SK-N-SH (cell line): ENCODE data around the gene MAP3K19. TPM values are rescaled to one million over a fixed set of nuclear protein-coding genes. Genes with fewer than 3 reads are reported as not detected.
"Not testable (repeated sequence)": the region's sequence is repeated elsewhere in the genome, so short reads cannot be mapped to it uniquely, and the experiment has no call there.

Experiments used
- CTCF ChIA-PET: fragments of 300-600, 350-600 bp; formaldehyde crosslinking; extraction: SDS; loops from one replicate; lab custom pipeline; 2021; lab: Yijun Ruan, JAX
- POLR2A ChIA-PET: fragments of 350-600 bp; sonication (Branson Sonifier 250); formaldehyde crosslinking; extraction: SDS; loops from one replicate; lab custom pipeline; 2020; ENCODE audit warnings: antibody characterized with exemption, inconsistent platforms; lab: Yijun Ruan, JAX
- DNase-seq: peaks from one replicate; pipeline ENCODE4 v3.0.0; 2012
- H2AFZ ChIP-seq: fragments of 200-600 bp; sonication (generic); 2 replicates; pipeline ENCODE4 v1.8.1; 2016; ENCODE audit warnings: antibody characterized with exemption, mild to moderate bottlenecking, low read depth
- H3F3A ChIP-seq: fragments of 200-600 bp; sonication (generic); replicated peaks from 2 replicates; pipeline ENCODE3; 2016; ENCODE audit warnings: antibody characterized with exemption, mild to moderate bottlenecking; ENCODE audit not compliant: insufficient read depth
- H3K27ac ChIP-seq, 2 experiments: fragments of 200-500 bp in 1 of 2; fragments of 200-600 bp in 1 of 2; sonication (Bioruptor generic) in 1 of 2; sonication (generic), shearing (Covaris generic) in 1 of 2; 2 replicates each; pipeline versions ENCODE4 v1.5.1 to v1.6.1; 2014 to 2016; ENCODE audit warnings: low read depth in 2 of 2, inconsistent platforms in 1 of 2, low read length in 1 of 2, mild to moderate bottlenecking in 1 of 2, mixed read lengths in 1 of 2
- H3K27me3 ChIP-seq: fragments of 200-600 bp; sonication (generic), shearing (Covaris generic); 2 replicates; pipeline ENCODE4 v1.6.1; 2016; ENCODE audit warnings: mixed run types; ENCODE audit not compliant: insufficient read depth
- H3K36me3 ChIP-seq, 2 experiments: fragments of 200-500 bp in 1 of 2; fragments of 200-600 bp in 1 of 2; sonication (Bioruptor generic) in 1 of 2; sonication (generic) in 1 of 2; replicated peaks in 1 of 2; 2 replicates each; pipeline versions ENCODE3 to v1.5.1; 2014 to 2016; ENCODE audit warnings: low read length in 1 of 2, mild to moderate bottlenecking in 1 of 2; ENCODE audit not compliant: insufficient read depth in 2 of 2, control insufficient read depth in 1 of 2
- H3K4me1 ChIP-seq, 2 experiments: fragments of 200-500 bp in 1 of 2; fragments of 200-600 bp in 1 of 2; sonication (Bioruptor generic) in 1 of 2; sonication (generic), shearing (Covaris generic) in 1 of 2; 2 replicates each; pipeline versions ENCODE4 v1.5.1 to v1.6.1; 2014 to 2016; ENCODE audit warnings: low read depth in 1 of 2, low read length in 1 of 2, mixed run types in 1 of 2; ENCODE audit not compliant: insufficient read depth in 2 of 2, control insufficient read depth in 1 of 2
- H3K4me2 ChIP-seq: fragments of 200-600 bp; sonication (generic), shearing (Covaris generic); 2 replicates; pipeline ENCODE4 v1.6.1; 2017; ENCODE audit warnings: mixed run types
- H3K4me3 ChIP-seq, 2 experiments: fragments of 200-500 bp in 1 of 2; fragments of 200-600 bp in 1 of 2; sonication (Bioruptor generic) in 1 of 2; sonication (generic), shearing (Covaris generic) in 1 of 2; 2 replicates each; pipeline versions ENCODE4 v1.5.1 to v1.8.1; 2014 to 2016; ENCODE audit warnings: low read depth in 2 of 2, inconsistent platforms in 1 of 2, low read length in 1 of 2, mild to moderate bottlenecking in 1 of 2, mixed read lengths in 1 of 2, moderate library complexity in 1 of 2
- H3K79me2 ChIP-seq: fragments of 200-600 bp; sonication (generic); 2 replicates; pipeline ENCODE4 v1.8.1; 2017; ENCODE audit warnings: mild to moderate bottlenecking; ENCODE audit not compliant: insufficient read depth
- H3K9ac ChIP-seq: fragments of 200-600 bp; sonication (generic); 2 replicates; pipeline ENCODE4 v1.6.1; 2017; ENCODE audit warnings: mixed run types
- H3K9me2 ChIP-seq: fragments of 200-600 bp; sonication (generic); 2 replicates; pipeline ENCODE4 v1.6.1; 2017; ENCODE audit warnings: mixed run types
- H3K9me3 ChIP-seq: fragments of 200-600 bp; sonication (generic); 2 replicates; pipeline ENCODE4 v1.6.1; 2017; ENCODE audit warnings: mixed run types, mild to moderate bottlenecking, moderate library complexity
- H4K20me1 ChIP-seq: fragments of 200-600 bp; sonication (generic); 2 replicates; pipeline ENCODE4 v1.6.1; 2017; ENCODE audit warnings: mild to moderate bottlenecking, mixed run types; ENCODE audit not compliant: insufficient read depth
- ELF1 ChIP-seq: IDR thresholded peaks from 2 replicates; pipeline ENCODE4 v1.4.0; 2012
- EP300 ChIP-seq, 2 experiments: IDR thresholded peaks; 2 replicates each; pipeline versions ENCODE4 v1.4.0 to v1.6.1; 2012; ENCODE audit warnings: borderline replicate concordance in 1 of 2, low read depth in 1 of 2, low read length in 1 of 2
- EZH2phosphoT487 ChIP-seq: fragments of 200-600 bp; sonication (generic); IDR thresholded peaks from 2 replicates; pipeline ENCODE4 v1.6.1; 2017; ENCODE audit warnings: low read depth, mixed run types, mild to moderate bottlenecking, antibody characterized with exemption, moderate library complexity, borderline replicate concordance
- FOSL2 ChIP-seq: IDR thresholded peaks from 2 replicates; pipeline ENCODE4 v1.4.0; 2012; ENCODE audit warnings: low read depth, mild to moderate bottlenecking, moderate library complexity, borderline replicate concordance
- GABPA ChIP-seq: IDR thresholded peaks from 2 replicates; pipeline ENCODE4 v1.4.0; 2012; ENCODE audit warnings: low read depth, mild to moderate bottlenecking
- GATA2 ChIP-seq: sonication (generic); formaldehyde crosslinking; IDR thresholded peaks from 2 replicates; pipeline ENCODE4 v1.5.0; 2020; ENCODE audit warnings: mild to moderate bottlenecking, missing genetic modification reagents
- RAD21 ChIP-seq: IDR thresholded peaks from 2 replicates; pipeline ENCODE4 v1.6.1; 2012; ENCODE audit warnings: mild to moderate bottlenecking, low read length
- RCOR1 ChIP-seq: fragments of 150-350 bp; IDR thresholded peaks from 2 replicates; pipeline ENCODE4 v1.6.1; 2017; ENCODE audit warnings: antibody characterized with exemption, low read length
- RFX5 ChIP-seq: IDR thresholded peaks from 2 replicates; pipeline ENCODE4 v1.6.1; 2012; ENCODE audit warnings: mild to moderate bottlenecking, improper control_type of control experiment, low read length
- RXRA ChIP-seq: IDR thresholded peaks from 2 replicates; pipeline ENCODE4 v1.4.0; 2012; ENCODE audit warnings: low read depth, mild to moderate bottlenecking, borderline replicate concordance
- SIN3A ChIP-seq: IDR thresholded peaks from 2 replicates; pipeline ENCODE4 v1.6.1; 2012; ENCODE audit warnings: low read depth, mild to moderate bottlenecking, low read length, moderate library complexity, borderline replicate concordance
- YY1 ChIP-seq: IDR thresholded peaks from 2 replicates; pipeline ENCODE4 v1.4.0; 2012; ENCODE audit warnings: low read depth, mild to moderate bottlenecking
- WGBS: methylation state at CpG from one replicate; pipeline ENCODE4 v1.1.6; 2017; ENCODE audit warnings: low lambda C conversion rate; 5-methylcytosine and 5-hydroxymethylcytosine counted together
- polyA plus RNA-seq, 3 experiments: library from polyadenylated mRNA; depleted of rRNA; stranded (reverse); fragments of >200 nt; gene quantifications; 2 replicates each; pipeline ENCODE4 v1.2.3, GENCODE V29; 2012
- TF ChIP-seq, protein P1 (sequence below): fragments of 150-350 bp; IDR thresholded peaks from 2 replicates; pipeline ENCODE4 v1.6.1; 2016; ENCODE audit warnings: mild to moderate bottlenecking, low read depth, low read length
- TF ChIP-seq, protein P2 (sequence below): IDR thresholded peaks from 2 replicates; pipeline ENCODE4 v1.4.0; 2012; ENCODE audit warnings: low read depth

The MAP3K19 gene
- polyA plus RNA-seq, 1 of the 3 experiments (the other 2 are of a cell fraction), result not detected

DNA sequence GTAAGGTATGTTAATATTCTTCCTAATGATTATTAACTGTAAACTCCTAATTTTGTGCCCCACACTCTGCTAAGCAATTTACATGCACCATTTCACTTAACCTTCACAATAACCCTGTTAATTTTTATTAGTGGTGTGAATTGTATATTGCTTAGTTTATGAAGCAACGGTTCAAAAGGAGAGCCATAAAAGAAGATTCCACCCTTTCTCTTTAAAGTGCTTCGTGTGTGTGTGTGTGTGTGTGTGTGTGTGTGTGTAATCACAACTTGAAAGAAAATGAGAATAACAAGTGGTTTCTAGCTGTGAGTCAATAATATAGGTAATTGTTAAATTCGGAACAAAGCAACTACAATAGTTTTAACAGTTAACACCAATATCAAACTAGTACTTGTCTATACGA is 68.0 kb downstream of the MAP3K19 start:
- Histone ChIP-seq H3K27ac (no peak overlapping the region), H3K4me2 (no peak overlapping the region), H3K79me2 (no peaks in the 10 kb centered on the region), H3K9ac (no peak overlapping the region), H3K36me3 (no peaks in the 10 kb centered on the region), H3K4me3 (no peak overlapping the region), H3K4me1 (no peaks in the 10 kb centered on the region; a peak in 1 of 4 replicates), H2AFZ (no peak overlapping the region), H3K9me2 (no peaks in the 10 kb centered on the region), H4K20me1 (no peaks in the 10 kb centered on the region), H3F3A (no peaks in the 10 kb centered on the region), H3K27me3 (no peaks in the 10 kb centered on the region), H3K9me3 (no peaks in the 10 kb centered on the region)
- ChIA-PET CTCF (interaction anchor here (1.0 to 2.6 kb wide), 2 partner anchors 10 to 25 kb away, joined by 3 to 13 read pairs; no protein-coding TSS in a partner anchor), POLR2A (interaction anchor here (0.6 kb wide), 1 partner anchor 787 kb away, joined by 3 read pairs; no protein-coding TSS in a partner anchor)
- no peak for TF ChIP-seq EZH2phosphoT487
- no peak for TF ChIP-seq ELF1
- TF ChIP-seq RXRA, result no peak
- TF ChIP-seq RAD21, result no peak
- TF ChIP-seq, protein P1, sequence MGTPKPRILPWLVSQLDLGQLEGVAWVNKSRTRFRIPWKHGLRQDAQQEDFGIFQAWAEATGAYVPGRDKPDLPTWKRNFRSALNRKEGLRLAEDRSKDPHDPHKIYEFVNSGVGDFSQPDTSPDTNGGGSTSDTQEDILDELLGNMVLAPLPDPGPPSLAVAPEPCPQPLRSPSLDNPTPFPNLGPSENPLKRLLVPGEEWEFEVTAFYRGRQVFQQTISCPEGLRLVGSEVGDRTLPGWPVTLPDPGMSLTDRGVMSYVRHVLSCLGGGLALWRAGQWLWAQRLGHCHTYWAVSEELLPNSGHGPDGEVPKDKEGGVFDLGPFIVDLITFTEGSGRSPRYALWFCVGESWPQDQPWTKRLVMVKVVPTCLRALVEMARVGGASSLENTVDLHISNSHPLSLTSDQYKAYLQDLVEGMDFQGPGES, result no peak
- TF ChIP-seq GATA2 (CRISPR knock-in tag), result no peak
- TF ChIP-seq FOSL2, result no peak
- no peak for TF ChIP-seq EP300 (IDR thresholded peaks at IDR 0.05; ENCODE audit: borderline replicate concordance in 1 of 2, low read depth in 1 of 2, low read length in 1 of 2)
- TF ChIP-seq RCOR1, result no peak
- TF ChIP-seq YY1, result no peak
- TF ChIP-seq, protein P2, sequence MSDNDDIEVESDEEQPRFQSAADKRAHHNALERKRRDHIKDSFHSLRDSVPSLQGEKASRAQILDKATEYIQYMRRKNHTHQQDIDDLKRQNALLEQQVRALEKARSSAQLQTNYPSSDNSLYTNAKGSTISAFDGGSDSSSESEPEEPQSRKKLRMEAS, result no peak
- TF ChIP-seq GABPA, result no peak
- no peak for TF ChIP-seq RFX5
- no peak for TF ChIP-seq SIN3A
- no peak for DNase-seq
- 52% methylated on average over 4 of the region's 4 CpGs for WGBS

DNA sequence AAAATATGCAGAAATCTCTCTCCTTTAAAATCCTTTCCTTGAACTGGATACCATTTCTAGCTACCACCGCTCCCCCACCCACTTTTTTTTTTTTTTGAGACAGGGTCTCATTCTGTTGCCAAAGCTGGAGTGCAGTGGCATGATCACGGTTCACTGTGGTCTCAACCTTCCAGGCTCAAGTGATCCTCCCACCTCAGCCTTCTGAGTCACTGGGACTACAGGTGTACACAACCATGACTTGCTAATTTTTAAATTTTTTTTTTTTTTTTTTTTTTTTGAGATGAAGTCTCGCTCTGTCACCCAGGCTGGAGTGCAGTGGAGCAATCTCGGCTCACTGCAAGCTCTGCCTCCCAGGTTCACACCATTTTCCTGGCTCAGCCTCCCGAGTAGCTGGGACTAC is 70.1 kb downstream of the MAP3K19 start:
- H3K9ac ChIP-seq, H3K4me2 ChIP-seq, H3K4me3 ChIP-seq, H3K27me3 ChIP-seq, H3K9me3 ChIP-seq, H3K79me2 ChIP-seq, POLR2A ChIA-PET, H3F3A ChIP-seq, H3K36me3 ChIP-seq, H4K20me1 ChIP-seq, H3K9me2 ChIP-seq, H3K27ac ChIP-seq, H3K4me1 ChIP-seq, DNase-seq, H2AFZ ChIP-seq: not testable (repeated sequence)
- WGBS, result 63% methylated on average over 5 of the region's 5 CpGs
- CTCF ChIA-PET, result interaction anchor here (2.6 kb wide), 1 partner anchor 12 kb away, joined by 13 read pairs; no protein-coding TSS in a partner anchor
